HG02759 (cell line): ENCODE data around the gene KCNQ1.
"Not testable (repeated sequence)": the region's sequence is repeated elsewhere in the genome, so short reads cannot be mapped to it uniquely, and the experiment has no call there.

Experiments
- ATAC-seq: cut with Tn5 transposase; IDR thresholded peaks from one replicate; pipeline ENCODE4 v1.9.1; 2021; ENCODE audit warnings: mild to moderate bottlenecking, moderate library complexity; ENCODE audit not compliant: unreplicated experiment

The KCNQ1 gene

GRCh38 chr11:2471048-2471803 is 26.4 kb downstream of the KCNQ1 start:
- ATAC-seq = no peak

- ATAC-seq = no peak
Observed at GRCh38 chr11:2471804-2472096, 26.9 kb downstream of the KCNQ1 start.

DNA sequence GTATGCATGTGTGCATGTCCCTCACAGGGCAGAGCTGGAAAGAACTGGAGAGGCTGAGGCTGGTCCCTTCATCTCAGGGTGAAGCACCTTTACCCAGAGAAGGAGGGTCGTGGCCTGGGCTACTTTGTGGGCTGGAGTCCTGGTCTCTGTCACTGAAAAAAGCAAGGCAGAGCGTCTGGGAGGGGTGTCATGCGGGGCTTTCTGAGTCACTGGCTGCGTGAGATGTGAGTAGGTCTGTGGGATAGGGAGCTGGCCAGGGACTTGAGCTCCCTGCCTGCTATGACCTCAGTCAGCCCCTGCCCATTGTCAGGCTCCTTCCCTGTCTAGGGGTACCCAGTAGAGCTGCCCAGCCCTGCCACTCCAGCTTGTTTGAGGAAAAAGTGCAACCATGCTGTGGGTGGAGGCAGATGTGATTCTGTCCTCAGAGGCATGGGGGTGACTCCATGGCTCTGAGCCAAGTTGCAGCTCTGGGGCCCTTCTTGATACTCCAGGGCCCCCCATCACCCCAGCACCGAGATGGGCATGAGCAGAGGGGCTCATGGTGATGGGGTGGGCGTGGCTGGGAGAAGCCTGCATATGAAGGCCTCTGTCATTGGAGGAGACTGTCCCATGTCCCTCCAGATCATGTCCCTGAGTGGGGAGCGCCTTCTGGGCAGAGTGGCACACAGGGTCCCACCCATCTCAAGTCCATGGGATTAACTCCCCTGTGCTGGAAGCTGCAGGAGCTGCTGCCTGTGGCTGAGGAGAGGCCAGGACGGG is 27.8 kb downstream of the KCNQ1 start:
- ATAC-seq = no peak

DNA sequence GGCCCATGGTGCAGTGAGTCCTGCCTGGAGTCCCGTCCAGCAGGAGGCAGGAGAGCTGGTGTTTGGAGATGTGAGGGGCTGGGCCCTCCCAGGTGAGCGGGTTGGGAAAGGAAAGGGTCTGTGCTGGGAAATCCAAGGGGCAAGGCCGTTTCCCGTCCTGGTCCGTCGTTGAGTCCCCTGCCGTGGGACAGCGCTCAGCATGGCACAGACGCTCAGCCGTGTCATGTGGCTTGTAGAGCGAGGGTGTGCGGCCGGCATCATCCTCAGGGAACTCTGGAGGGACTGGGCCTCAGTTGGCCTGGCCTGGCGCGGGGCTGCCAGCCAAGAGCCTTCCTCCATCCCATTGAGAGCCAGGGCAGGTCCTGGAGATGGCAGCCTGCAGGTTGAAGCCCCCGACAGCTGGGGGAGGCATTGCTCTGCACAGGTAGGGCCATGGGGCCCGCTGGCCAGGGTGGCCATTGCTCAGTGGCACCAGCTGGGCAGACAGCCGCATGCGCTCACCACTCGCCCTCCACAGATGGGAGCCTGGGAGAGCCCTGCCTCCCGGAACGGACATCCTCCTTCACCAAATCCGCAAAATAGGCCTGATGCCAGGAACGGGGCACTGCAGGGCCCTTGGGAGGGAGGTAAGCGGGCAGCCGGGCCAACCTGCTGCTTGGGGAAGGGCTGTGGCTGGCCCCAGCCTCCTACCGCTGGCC is 28.7 kb downstream of the KCNQ1 start:
- no peak for ATAC-seq

DNA sequence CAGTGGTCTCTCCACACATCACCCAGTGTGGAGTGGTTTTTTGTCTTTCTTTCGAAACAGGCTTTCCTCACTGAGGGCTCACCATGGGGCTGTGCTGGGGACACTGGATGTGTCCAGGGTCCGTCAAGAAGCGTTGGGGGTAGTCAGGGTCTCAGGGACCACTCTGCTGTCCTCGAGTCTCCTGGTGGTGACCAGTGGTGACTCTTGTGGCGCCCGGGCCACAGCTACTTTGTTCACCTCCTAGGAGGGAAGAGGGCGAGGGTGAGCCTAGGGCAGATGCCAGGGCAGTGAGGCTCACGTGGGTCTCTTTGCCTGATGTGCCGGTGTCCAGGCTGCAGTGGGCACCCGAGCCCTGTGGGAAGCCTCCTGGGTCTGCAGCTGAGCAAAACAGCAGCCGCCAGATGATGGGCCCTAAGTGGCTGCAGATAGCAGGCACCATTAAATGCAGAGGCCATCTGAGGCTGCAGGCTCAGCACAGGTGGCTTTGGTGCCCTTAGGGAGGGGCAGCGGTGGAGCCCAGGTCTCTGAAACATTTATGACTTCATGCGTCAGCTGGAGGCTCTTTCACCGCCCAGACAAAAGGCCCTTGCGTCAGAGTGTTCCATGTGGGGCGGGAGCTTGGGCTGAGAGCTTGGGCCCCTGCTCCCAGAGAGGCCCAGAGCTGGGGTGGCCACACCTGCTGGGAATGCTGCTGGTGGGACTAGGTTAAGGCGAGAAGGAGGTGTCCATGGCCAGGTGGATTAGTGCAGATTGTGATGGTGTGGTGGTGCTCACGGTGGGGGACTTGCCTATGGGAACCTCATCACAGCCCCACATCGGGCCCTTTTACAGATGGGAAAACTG is 29.5 kb downstream of the KCNQ1 start:
- ATAC-seq = no peak

GRCh38 chr11:2475136-2475918 is 30.5 kb downstream of the KCNQ1 start:
- no peak for ATAC-seq

- ATAC-seq = no peak
Observed at GRCh38 chr11:2477254-2477653, 32.4 kb downstream of the KCNQ1 start.

DNA sequence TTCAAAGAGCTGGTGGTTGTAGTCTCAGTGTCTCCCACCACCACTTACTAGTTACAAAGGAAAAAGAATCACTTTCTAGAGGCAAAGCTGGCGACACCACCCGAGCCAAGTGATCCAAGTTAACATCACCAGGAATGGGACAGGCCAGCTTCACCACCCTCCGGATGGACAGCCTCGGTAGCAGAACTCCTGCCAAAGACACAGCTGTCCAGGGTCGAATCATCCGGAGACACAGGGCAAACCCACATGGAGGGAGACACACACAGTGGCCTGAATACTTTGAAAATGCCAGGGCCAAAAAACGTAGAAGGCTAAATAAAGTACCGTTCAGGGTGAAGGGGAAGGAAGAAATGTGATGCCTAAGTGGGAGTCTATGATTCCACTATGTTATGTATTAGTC is 33.1 kb downstream of the KCNQ1 start:
- ATAC-seq = no peak

DNA sequence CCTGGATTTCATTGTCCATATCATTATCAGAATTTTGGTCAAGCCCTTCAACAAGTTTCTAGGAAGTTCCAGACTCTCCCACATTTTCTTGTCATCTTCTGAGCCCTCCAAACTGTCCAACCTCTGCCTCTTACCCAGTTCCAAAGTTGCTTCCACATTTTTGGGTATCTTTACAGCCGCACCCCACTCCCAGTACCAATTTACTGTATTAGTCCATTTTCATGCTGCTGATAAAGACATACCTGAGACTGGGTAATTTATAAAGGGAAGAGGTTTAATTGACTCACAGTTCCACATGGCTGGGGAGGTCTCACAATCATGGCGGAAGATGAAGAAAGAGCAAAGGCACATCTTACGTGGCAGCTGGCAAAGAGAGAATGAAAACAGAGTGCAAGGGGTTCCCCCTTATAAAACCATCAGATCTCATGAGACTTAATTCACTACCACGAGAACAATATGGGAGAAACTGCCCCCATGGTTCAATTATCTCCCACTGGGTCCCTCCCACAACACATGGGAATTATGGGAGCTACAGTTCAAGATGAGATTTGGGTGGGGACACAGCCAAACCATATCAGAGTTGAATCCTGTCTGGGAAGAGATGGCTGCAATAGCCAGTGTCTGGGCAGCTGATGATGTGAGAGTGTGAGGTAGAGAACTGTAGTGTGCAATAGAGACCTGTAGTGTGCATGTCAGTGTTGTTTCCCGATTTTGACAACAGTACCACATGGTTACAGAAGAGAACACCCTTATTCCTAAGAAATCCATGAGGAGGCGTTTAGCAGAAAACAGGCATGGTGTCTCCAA is 35.5 kb downstream of the KCNQ1 start:
- ATAC-seq = not testable (repeated sequence)

- ATAC-seq = no peak
Observed at GRCh38 chr11:2480874-2481220, 36.0 kb downstream of the KCNQ1 start.

GRCh38 chr11:2481253-2481652 is 36.4 kb downstream of the KCNQ1 start:
- no peak for ATAC-seq

- no peak for ATAC-seq
Observed at GRCh38 chr11:2482204-2482603, 37.4 kb downstream of the KCNQ1 start.

DNA sequence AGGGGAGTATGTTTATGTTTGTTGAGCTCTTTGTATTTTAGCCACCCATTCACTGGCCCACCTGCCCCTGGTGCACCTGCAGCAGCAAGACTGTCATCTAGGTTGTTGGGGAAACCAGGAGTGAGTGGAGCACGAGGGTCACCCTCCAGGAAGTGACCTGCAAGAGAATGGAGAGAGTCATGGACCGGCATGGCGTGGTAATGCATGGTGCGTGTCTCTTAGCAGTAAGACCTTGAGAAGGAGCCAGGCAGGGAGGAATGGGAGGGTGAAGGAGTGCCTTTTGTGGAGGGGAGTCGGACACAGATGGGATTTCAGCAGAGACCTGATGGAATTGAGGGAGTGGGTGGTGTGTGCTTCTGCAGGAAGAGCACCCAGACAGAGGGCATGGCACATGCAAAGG is 37.9 kb downstream of the KCNQ1 start:
- ATAC-seq = no peak

DNA sequence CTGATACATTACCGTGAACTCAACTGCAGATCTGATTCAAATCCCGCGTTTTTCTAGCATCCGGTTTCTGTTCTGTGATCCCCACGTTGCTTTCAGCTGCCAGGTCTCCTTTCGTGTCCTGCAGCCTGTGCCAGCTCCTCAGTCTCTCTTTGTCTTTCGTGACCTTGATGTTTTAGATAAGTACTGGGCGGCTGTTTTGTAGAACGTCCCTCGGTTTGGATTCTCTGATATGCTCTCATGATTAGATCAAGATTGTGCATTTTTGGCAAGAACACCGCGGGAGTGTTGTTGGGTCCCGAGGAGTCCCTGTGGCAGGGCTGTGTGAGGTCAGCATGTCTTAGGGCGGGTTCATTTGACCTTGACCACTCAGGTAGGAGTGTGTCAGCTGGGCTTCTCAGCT is 38.6 kb downstream of the KCNQ1 start:
- ATAC-seq = no peak

GRCh38 chr11:2484576-2485125 is 39.8 kb downstream of the KCNQ1 start:
- no peak for ATAC-seq

- no peak for ATAC-seq
Observed at GRCh38 chr11:2488004-2488403, 43.2 kb downstream of the KCNQ1 start.

GRCh38 chr11:2489083-2489482 is 44.3 kb downstream of the KCNQ1 start:
- no peak for ATAC-seq

DNA sequence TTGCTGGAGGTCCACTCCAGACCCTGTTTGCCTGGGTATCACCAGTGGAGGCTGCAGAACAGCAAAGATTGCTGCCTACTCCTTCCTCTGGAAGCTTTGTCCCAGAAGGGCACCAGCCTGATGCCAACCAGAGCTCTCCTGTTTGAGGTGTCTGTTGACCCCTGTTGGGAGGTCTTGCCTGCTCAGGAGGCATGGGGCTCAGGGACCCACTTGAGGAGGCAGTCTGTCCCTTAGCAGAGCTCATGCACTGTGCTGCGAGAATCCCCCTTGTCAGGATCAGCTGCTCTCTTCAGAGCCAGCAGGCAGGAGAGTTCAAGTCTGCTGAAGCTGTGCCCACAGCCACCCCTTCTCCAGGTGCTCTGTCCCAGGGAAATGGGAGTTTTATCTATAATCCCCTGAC is 53.1 kb downstream of the KCNQ1 start:
- not testable (repeated sequence) for ATAC-seq

GRCh38 chr11:2498750-2499149 is 53.9 kb downstream of the KCNQ1 start:
- ATAC-seq = no peak
